GM19397 (cell line): Measurements from ENCODE around the gene NUDT7.

ENCODE experiments used
- ATAC-seq: cut with Tn5 transposase; IDR thresholded peaks from one replicate; pipeline ENCODE4 v1.9.1; 2021; ENCODE audit warnings: mild to moderate bottlenecking, moderate library complexity; ENCODE audit not compliant: unreplicated experiment

The NUDT7 gene

GRCh38 chr16:77775911-77776909, 53.9 kb downstream of the NUDT7 start:
- ATAC-seq = no peak

DNA sequence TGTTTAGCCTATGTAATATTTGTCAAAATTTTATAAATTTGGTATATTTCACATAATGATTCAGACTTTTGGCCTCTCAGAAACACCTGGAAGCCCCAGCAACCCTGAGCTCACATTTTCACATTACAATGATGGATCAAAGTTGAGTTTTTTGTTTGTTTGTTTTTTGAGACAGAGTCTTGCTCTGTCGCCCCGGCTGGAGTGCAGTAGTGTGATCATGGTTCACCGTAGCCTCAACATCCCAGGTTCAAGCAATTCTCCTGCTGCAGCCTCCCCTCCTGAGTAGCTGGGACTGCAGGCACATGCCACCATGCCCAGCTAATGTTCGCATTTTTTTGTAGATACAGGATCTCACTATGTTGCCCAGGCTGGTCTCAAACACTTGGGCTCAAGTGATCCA, 55.4 kb downstream of the NUDT7 start:
- ATAC-seq = no peak

DNA sequence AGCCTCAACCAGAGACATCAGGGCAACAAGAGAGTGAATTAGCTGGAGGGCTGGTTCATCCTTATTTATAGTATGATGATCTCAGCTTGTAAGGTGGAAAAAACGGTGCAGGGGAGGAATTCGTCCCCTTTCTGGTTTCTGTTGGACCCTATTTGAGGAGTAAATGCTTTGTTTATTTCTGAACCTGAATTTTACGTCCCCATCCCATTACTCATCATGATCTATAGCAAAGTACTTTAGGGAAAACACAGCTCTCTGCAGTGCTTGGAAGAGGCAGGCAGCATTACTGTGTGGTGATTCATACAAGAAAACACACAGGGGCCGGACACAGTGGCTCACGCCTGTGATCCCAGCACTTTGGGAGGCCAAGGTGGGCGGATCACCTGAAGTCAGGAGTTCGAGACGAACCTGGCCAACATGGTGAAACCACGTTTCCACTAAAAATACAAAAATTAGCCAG, 58.1 kb downstream of the NUDT7 start:
- no peak for ATAC-seq

DNA sequence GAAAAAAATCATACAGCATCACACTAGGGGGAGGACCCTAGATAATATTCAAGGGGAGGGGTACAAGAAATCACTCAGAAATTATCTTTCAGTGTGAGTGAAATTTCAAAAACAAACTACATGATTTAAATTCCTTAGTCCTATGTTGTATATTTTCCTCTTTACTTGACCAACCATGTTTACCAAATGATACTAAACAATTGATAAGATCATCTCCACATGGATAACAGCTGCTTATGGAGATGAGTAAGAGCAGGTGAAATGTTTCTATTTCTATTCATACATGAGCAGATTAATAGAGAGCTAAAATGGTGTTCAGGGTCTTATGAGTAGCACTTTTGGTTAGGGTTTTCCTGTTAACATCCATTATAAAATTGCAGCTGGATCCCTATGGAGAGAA, 58.8 kb downstream of the NUDT7 start:
- no peak for ATAC-seq

DNA sequence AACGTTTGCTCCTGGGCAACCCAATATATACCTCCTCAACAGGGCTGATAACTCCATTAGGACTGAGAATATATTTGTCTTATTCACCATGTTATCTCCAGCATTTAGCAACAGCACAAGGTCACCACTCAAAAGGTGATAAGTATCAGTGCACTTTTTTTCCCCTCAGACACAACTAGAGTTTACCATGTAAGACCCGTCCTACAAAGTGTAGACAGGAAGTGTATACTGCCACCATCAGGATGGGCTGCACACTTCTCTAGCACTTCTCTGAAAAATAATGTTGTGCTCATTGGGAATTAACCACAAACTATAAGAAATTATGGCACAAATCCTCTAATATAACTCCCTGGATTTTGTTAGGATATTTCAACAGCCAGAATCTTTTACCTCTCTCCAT, 60.4 kb downstream of the NUDT7 start:
- no peak for ATAC-seq

DNA sequence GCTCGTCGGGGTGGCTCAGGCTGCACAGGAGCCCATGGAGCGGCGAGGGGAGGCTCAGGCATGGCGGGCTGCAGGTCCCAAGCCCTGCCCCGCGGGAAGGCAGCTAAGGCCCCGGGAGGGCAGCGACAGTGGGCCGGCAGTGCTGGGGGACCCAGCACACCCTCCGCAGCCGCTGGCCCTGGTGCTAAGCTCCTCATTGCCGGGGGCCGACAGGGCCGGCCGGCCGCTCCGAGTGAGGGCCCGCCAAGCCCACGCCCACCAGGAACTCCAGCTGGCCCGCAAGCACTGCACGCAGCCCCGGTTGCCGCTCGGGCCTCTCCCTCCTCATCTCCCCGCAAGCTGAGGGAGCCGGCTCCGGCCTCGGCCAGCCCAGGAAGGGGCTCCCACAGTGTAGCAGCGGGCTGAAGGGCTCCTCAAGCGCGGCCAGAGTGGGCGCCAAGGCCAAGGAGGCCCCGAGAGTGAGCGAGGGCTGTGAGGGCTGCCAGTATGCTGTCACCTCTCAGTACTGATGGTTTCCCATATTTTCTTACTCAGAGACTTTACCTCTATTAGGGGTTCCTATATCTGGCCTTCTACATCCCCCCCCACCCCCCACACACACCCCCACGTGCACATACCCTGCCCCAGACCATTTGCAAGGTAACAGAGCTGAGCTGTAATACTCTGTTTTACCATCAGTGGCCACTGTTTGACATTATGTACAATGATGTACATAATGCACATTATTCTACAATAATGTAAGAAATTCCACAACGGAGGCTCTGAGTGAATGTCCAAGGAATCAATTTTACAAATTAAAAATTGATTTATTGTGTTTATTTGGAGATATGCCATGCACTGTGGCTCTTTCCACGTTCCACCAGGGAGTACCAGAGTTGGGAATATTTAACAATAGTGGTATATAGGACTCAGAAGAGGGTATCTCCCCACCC, 62.4 kb downstream of the NUDT7 start:
- no peak for ATAC-seq

DNA sequence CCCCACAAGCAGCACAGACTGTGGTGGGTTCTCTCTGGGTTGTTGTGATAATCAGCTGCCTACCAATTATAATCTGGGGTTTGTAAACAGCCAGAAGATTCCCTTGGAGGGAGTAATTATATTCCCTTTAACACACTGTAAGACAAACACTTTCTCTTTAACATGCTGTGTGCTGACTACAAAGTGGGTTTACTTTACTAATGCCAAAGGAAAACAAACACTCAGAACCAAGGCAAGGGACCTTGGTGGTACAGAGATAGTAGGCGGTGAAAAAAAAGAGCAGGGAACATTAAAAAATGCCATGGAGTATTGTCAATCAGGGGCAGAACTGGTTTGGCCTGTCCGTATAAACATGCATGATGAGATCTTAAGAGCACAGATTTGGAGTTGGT, 63.1 kb downstream of the NUDT7 start:
- no peak for ATAC-seq

DNA sequence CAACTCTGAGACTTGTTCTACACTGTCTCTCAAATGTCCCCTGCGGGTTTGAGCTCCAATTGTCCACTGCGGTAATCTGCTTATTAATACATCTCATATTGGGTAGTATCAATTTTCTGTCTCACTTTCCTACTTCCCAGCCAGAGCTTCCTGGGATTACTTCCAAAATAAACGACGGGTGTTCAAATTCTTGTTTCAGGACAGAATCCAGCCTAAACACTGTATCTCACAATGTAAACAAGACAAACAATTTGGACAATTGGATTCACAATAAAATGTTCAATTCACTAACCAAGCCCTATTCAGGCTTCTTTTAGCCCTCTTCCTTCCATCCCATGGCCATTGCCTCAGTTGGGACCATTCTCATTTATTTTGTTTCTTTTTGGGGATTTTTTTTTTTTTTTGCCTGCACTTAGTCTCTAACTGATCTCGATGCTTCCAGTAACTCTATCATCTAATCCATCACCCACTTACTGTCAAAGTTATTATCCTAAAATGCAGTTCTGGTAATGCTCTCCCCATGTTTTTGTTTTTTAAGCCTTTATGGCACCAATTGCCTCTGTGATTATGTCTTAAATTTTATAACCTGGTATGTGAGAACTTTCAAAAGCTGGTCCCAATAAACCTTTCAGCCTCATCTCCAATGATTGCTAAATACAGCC, 64.0 kb downstream of the NUDT7 start:
- ATAC-seq = no peak

DNA sequence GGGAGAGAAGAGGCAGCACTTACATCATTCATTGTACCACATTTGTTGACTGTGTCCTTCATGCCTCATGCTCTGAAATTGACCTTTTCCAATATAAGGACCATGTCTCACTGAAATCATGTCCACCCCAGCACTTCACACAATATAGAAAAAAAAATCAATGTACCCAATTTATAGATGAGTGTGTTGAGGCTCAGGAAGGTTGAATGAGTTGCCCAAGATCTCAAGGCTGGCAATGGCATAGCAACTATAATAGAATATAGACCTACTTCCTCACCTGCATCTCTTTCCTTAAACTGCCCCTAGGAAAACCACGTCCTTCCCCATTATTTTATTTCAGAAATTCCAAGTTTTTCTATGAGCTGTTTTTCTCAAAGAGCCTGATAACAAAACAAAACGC, 65.1 kb downstream of the NUDT7 start:
- no peak for ATAC-seq

- ATAC-seq = peak; percentile 56
These were observed 66.1 kb downstream of the NUDT7 start, which contains the start of gene VAT1L for GRCh38 chr16:77788181-77789084. Gene VAT1L (plus strand): TSS chr16:77788564. CDS start chr16:77788683, 119 bp downstream.

- ATAC-seq = no peak
These were observed 67.0 kb downstream of the NUDT7 start for GRCh38 chr16:77789085-77790008.

DNA sequence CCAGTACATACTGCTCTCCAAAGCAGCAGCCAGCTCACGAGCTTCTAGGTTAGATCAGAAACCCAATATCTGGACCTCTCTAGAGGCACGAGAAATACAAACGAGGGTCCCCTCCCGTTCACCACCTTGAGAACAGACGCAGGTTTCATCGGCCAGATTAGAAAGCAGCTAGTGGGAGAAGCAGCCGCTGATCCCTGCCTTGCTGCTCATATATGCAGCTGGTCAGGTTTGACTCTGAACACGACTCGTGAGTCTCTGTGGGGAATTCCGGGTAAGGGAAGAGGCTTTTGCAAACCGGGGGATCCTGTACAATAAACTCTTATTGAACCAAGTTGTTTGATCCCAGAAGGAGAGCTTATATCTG, 67.7 kb downstream of the NUDT7 start:
- ATAC-seq = no peak

GRCh38 chr16:77790912-77791311, 68.6 kb downstream of the NUDT7 start:
- ATAC-seq = no peak
